ENCODE data around the gene ZNF132. TPM values are rescaled to one million over a fixed set of nuclear protein-coding genes. Genes with fewer than 3 reads are reported as not detected.
A peak's percentile ranks its signal among the peaks of the same experiment; 100 is the strongest.

ZNF132 gene
- total RNA-seq, 1 experiment from 2014 or later: 2.6 TPM

- no peak for TF ChIP-seq PREB (CRISPR knock-in tag; IDR thresholded peaks at IDR 0.05; ENCODE audit: borderline replicate concordance)
- no peak for TF ChIP-seq TP53 (CRISPR knock-in tag; IDR thresholded peaks at IDR 0.05)
- TF ChIP-seq OVOL2 (CRISPR knock-in tag; IDR thresholded peaks at IDR 0.05; ENCODE audit: borderline replicate concordance): no peak
- TF ChIP-seq CTCF (IDR thresholded peaks at IDR 0.05): no peak
- TF ChIP-seq CREB1 (CRISPR knock-in tag; IDR thresholded peaks at IDR 0.05): peak; percentile 24; the same call in 1 of the 2 replicates
- TF ChIP-seq SMAD3 (CRISPR knock-in tag; IDR thresholded peaks at IDR 0.05; ENCODE audit: borderline replicate concordance): no peak
- TF ChIP-seq SMAD4 (CRISPR knock-in tag; IDR thresholded peaks at IDR 0.05): no peak
- no peak for TF ChIP-seq ZNF219 (CRISPR knock-in tag; IDR thresholded peaks at IDR 0.05; ENCODE audit: borderline replicate concordance)
- no peak for TF ChIP-seq ATF6 (CRISPR knock-in tag; IDR thresholded peaks at IDR 0.05)
- TF ChIP-seq ERG (CRISPR knock-in tag; IDR thresholded peaks at IDR 0.05): peak; percentile 59; the same call in 1 of the 2 replicates
- TF ChIP-seq SOX15 (CRISPR knock-in tag; IDR thresholded peaks at IDR 0.05): no peak
- peak; percentile 54 for TF ChIP-seq ZNF416 (CRISPR knock-in tag; IDR thresholded peaks at IDR 0.05)
- no peak for TF ChIP-seq ARID4B (CRISPR knock-in tag; IDR thresholded peaks at IDR 0.05; ENCODE audit: borderline replicate concordance)
- TF ChIP-seq ZNF671 (CRISPR knock-in tag; IDR thresholded peaks at IDR 0.05): peak; percentile 17; the same call in 1 of the 2 replicates
- peak; percentile 62; the same call in 1 of the 2 replicates for TF ChIP-seq ZNF425 (CRISPR knock-in tag; conservative IDR thresholded peaks at IDR 0.05)
- TF ChIP-seq ZNF532 (CRISPR knock-in tag; IDR thresholded peaks at IDR 0.05; ENCODE audit: borderline replicate concordance): peak; percentile 74; the same call in 1 of the 2 replicates
- TF ChIP-seq IRF1 (CRISPR knock-in tag; IDR thresholded peaks at IDR 0.05): no peak
- no peak for TF ChIP-seq ZNF423 (CRISPR knock-in tag; IDR thresholded peaks at IDR 0.05)
These were observed 44.6 kb downstream of the ZNF132 start, which contains the start of gene RNF225 (continued) for GRCh38 chr19:58395220-58395978.
